K562 (cell line): Measurements from ENCODE around the gene VTCN1. TPM values are rescaled to one million over a fixed set of nuclear protein-coding genes. Genes with fewer than 3 reads are reported as not detected.

Source experiments
- ATAC-seq: fragments of 200-7000 bp; cut with Tn5 transposase; 3 replicates; pipeline ENCODE4 v1.9.1; 2020; ENCODE audit warnings: moderate library complexity
- BruUV-seq: library from RNA; stranded (reverse); fragments of 400-500 nt; replicated peaks from 2 replicates; lab custom pipeline; 2021; lab: Mats Ljungman, UMichigan
- CTCF ChIA-PET: fragments of 300-600 bp; formaldehyde crosslinking; extraction: SDS; loops from one replicate; lab custom pipeline; 2021; ENCODE audit warnings: low intra/inter-chr PET ratio; lab: Yijun Ruan, JAX
- POLR2A ChIA-PET: fragments of 300-600, 350-650 bp; sonication (Branson Sonifier 250); formaldehyde crosslinking; extraction: SDS; loops from one replicate; lab custom pipeline; 2021; ENCODE audit warnings: antibody characterized with exemption, inconsistent platforms; lab: Yijun Ruan, JAX
- DNase-seq, 4 experiments: peaks; one replicate each; pipeline versions ENCODE4 v3.0.0 to v3.0.0-alpha.2; 2011 to 2018; ENCODE audit warnings: low spot score in 3 of 4, mixed read lengths in 3 of 4; ENCODE audit errors: extremely low read depth in 1 of 4
- FAIRE-seq: peaks from 2 replicates; lab custom pipeline; 2011; peaks lifted over from hg19 to GRCh38; lab: Jason Lieb, UNC
- H2AFZ ChIP-seq: 2 replicates; pipeline ENCODE4 v1.6.0; 2011; ENCODE audit warnings: low read depth, low read length, control low read depth, inconsistent platforms
- H3K27ac ChIP-seq: fragments of 200-600 bp; 3 replicates; pipeline ENCODE4 v1.8.0; 2011; ENCODE audit warnings: low read depth, mild to moderate bottlenecking, control low read depth, inconsistent platforms, low read length, moderate library complexity, mixed read lengths; ENCODE audit errors: extremely low read depth
- H3K27me3 ChIP-seq, 2 experiments: fragments of 300-600 bp in 1 of 2; 2 replicates in 1 of 2; 3 replicates in 1 of 2; pipeline versions ENCODE4 v1.6.0 to v1.8.0; 2011; ENCODE audit warnings: inconsistent platforms in 2 of 2, low read length in 2 of 2, mild to moderate bottlenecking in 1 of 2, mixed read lengths in 1 of 2, moderate library complexity in 1 of 2; ENCODE audit not compliant: control insufficient read depth in 2 of 2, insufficient read depth in 2 of 2
- H3K36me3 ChIP-seq: fragments of 300-600 bp; 3 replicates; pipeline ENCODE4 v1.8.0; 2011; ENCODE audit warnings: mild to moderate bottlenecking, low read length, inconsistent platforms; ENCODE audit not compliant: control insufficient read depth, insufficient read depth
- H3K4me1 ChIP-seq, 2 experiments: fragments of 200-600 bp in 1 of 2; replicated peaks in 1 of 2; 2 replicates in 1 of 2; 3 replicates in 1 of 2; pipeline versions ENCODE4 v1.5.1 to v1.8.0; 2011; ENCODE audit warnings: inconsistent platforms in 2 of 2, low read length in 2 of 2, mild to moderate bottlenecking in 1 of 2, mixed read lengths in 1 of 2, moderate library complexity in 1 of 2; ENCODE audit not compliant: control insufficient read depth in 2 of 2, insufficient read depth in 2 of 2
- H3K4me2 ChIP-seq: 2 replicates; pipeline ENCODE4 v1.6.1; 2011; ENCODE audit warnings: low read length, control low read depth, inconsistent platforms, mixed read lengths; ENCODE audit not compliant: insufficient read depth
- H3K4me3 ChIP-seq: fragments of 200-600 bp; sonication (generic), shearing (Covaris generic); 2 replicates; pipeline ENCODE4 v1.5.1; 2016; ENCODE audit warnings: control low read depth, inconsistent platforms
- H3K79me2 ChIP-seq: fragments of 200-600 bp; 3 replicates; pipeline ENCODE4 v1.8.0; 2011; ENCODE audit warnings: low read length, inconsistent platforms; ENCODE audit not compliant: control insufficient read depth, insufficient read depth
- H3K9ac ChIP-seq, 2 experiments: 2 replicates each; pipeline versions ENCODE4 v1.6.0 to v1.6.1; 2011; ENCODE audit warnings: low read depth in 2 of 2, low read length in 2 of 2, control low read depth in 1 of 2, inconsistent platforms in 1 of 2, mild to moderate bottlenecking in 1 of 2, mixed read lengths in 1 of 2; ENCODE audit not compliant: insufficient read depth in 1 of 2
- H3K9me1 ChIP-seq: one replicate; pipeline ENCODE4 v1.6.0; 2011; ENCODE audit warnings: inconsistent platforms, mild to moderate bottlenecking, low read length, moderate library complexity; ENCODE audit not compliant: control insufficient read depth, insufficient read depth
- H3K9me3 ChIP-seq: replicated peaks from 2 replicates; pipeline ENCODE4 v1.5.1; 2011; ENCODE audit warnings: low read depth, low read length, inconsistent platforms; ENCODE audit not compliant: control insufficient read depth, insufficient read depth
- H4K20me1 ChIP-seq: replicated peaks from 2 replicates; pipeline ENCODE4 v1.6.1; 2011; ENCODE audit warnings: low read length, inconsistent platforms, mixed read lengths; ENCODE audit not compliant: control insufficient read depth, insufficient read depth
- ARID3A ChIP-seq: IDR thresholded peaks from 2 replicates; pipeline ENCODE4 v1.6.1; 2012; ENCODE audit warnings: low read depth, low read length, improper control_type of control experiment, borderline replicate concordance
- BHLHE40 ChIP-seq: IDR thresholded peaks from 2 replicates; pipeline ENCODE4 v1.6.1; 2011; ENCODE audit warnings: low read length, improper control_type of control experiment
- DDX20 ChIP-seq: fragments of 450-650 bp; IDR thresholded peaks from 2 replicates; pipeline ENCODE4 v1.6.1; 2016; ENCODE audit warnings: missing genetic modification characterization, low read depth, mild to moderate bottlenecking, missing compliant biosample characterization, moderate library complexity
- DNMT1 ChIP-seq: fragments of 450-650 bp; IDR thresholded peaks from 2 replicates; pipeline ENCODE4 v1.6.1; 2016; ENCODE audit warnings: antibody characterized with exemption, mild to moderate bottlenecking
- HNRNPK ChIP-seq: fragments of 200-400 bp; formaldehyde crosslinking; IDR thresholded peaks from one replicate; pipeline ENCODE4 v1.6.1; 2018; ENCODE audit warnings: mild to moderate bottlenecking, low read depth, low read length; ENCODE audit not compliant: poor library complexity, severe bottlenecking
- MIER1 ChIP-seq: fragments of 450-650 bp; IDR thresholded peaks from 2 replicates; pipeline ENCODE4 v1.6.1; 2016; ENCODE audit warnings: antibody characterized with exemption, mild to moderate bottlenecking, low read depth
- MNT ChIP-seq, 2 experiments: fragments of 450-650 bp; conservative IDR thresholded peaks; 2 replicates each; pipeline ENCODE4 v1.6.1; 2017; ENCODE audit warnings: mild to moderate bottlenecking in 2 of 2, moderate library complexity in 2 of 2
- PCBP1 ChIP-seq: fragments of 200-400 bp; formaldehyde crosslinking; IDR thresholded peaks from 2 replicates; pipeline ENCODE4 v1.6.1; 2018; ENCODE audit warnings: mild to moderate bottlenecking, low read depth, low read length; ENCODE audit not compliant: poor library complexity, severe bottlenecking
- SMAD2 ChIP-seq: fragments of 150-350 bp; IDR thresholded peaks from 2 replicates; pipeline ENCODE4 v1.6.1; 2014; ENCODE audit warnings: low read depth, mild to moderate bottlenecking, low read length
- SRSF3 ChIP-seq: fragments of 200-400 bp; formaldehyde crosslinking; IDR thresholded peaks from 2 replicates; pipeline ENCODE4 v1.6.1; 2016; ENCODE audit warnings: mild to moderate bottlenecking, low read length, moderate library complexity; ENCODE audit not compliant: insufficient read depth
- TEAD4 ChIP-seq, 2 experiments: sonication (generic) in 1 of 2; formaldehyde crosslinking in 1 of 2; IDR thresholded peaks; 2 replicates each; pipeline versions ENCODE4 v1.6.1 to v1.8.0; 2012 to 2022; ENCODE audit warnings: borderline replicate concordance in 1 of 2, inconsistent platforms in 1 of 2, low read length in 1 of 2, mild to moderate bottlenecking in 1 of 2, missing genetic modification reagents in 1 of 2
- TRIM24 ChIP-seq, 2 experiments: fragments of 450-650 bp; IDR thresholded peaks; 2 replicates each; pipeline ENCODE4 v1.6.1; 2016
- XRCC3 ChIP-seq: fragments of 450-650 bp; IDR thresholded peaks from 2 replicates; pipeline ENCODE4 v1.6.1; 2017; ENCODE audit warnings: mild to moderate bottlenecking, moderate library complexity
- ZNF583 ChIP-seq: fragments of 250-450 bp; sonication (Bioruptor Pico); IDR thresholded peaks from 2 replicates; pipeline ENCODE4 v1.4.0; 2020
- ZNF592 ChIP-seq: fragments of 450-650 bp; IDR thresholded peaks from 2 replicates; pipeline ENCODE4 v1.6.1; 2017; ENCODE audit warnings: antibody characterized with exemption, mild to moderate bottlenecking
- ZNF699 ChIP-seq: fragments of 250-450 bp; sonication (Bioruptor Pico); IDR thresholded peaks from 2 replicates; pipeline ENCODE4 v1.8.0; 2021; ENCODE audit warnings: mild to moderate bottlenecking, moderate library complexity; ENCODE audit not compliant: insufficient replicate concordance
- ZSCAN29 ChIP-seq: fragments of 450-650 bp; IDR thresholded peaks from 2 replicates; pipeline ENCODE4 v1.6.1; 2017
- WGBS: fragments of 100-300 bp; shearing (Covaris generic); methylation state at CpG from one replicate; pipeline ENCODE4 v1.1.6; 2016; ENCODE audit warnings: low coverage, mixed read lengths; ENCODE audit not compliant: insufficient coverage; ENCODE audit errors: missing lambda C conversion rate; 5-methylcytosine and 5-hydroxymethylcytosine counted together
- in situ Hi-C: fragments of 300-500 bp; cut with MboI; formaldehyde crosslinking; loops from 4 replicates; pipeline ENCODE4 v1.15.0; 2018; ENCODE audit warnings: inconsistent platforms, mixed read lengths
- intact Hi-C: fragments of 100-400 bp; cut with micrococcal nuclease; formaldehyde crosslinking; loops from 2 replicates; pipeline ENCODE4 v1.14.2; 2022
- polyA plus RNA-seq, 8 experiments: library from polyadenylated mRNA; depleted of rRNA in 4 of 8; stranded (reverse) in 5 of 8; unstranded in 3 of 8; fragments of >200 nt; fragmentation: Nextera tagmentation in 2 of 8; fragmentation: Illumina TruSeq in 1 of 8; extraction: Ambion mirVana in 2 of 8; extraction: Trizol in 1 of 8; gene quantifications; 2 replicates each; pipeline versions ENCODE4 v1.2.1 to v1.2.3, GENCODE V29; 2011 to 2014; ENCODE audit warnings: inconsistent platforms in 1 of 8, missing spikeins in 1 of 8
- total RNA-seq, 7 experiments: library from RNA; depleted of rRNA in 6 of 7; stranded (reverse); fragments of >200 nt in 6 of 7; fragmentation: Illumina TruSeq in 2 of 7; extraction: Trizol in 2 of 7; gene quantifications; 2 replicates each; pipeline versions ENCODE4 v1.2.1 to v1.2.3, GENCODE V29; 2011 to 2021; ENCODE audit warnings: low replicate concordance in 1 of 7

Gene VTCN1
- total and polyA plus RNA-seq, 9 of the 15 experiments (the other 6 are each of a cell fraction or from before 2014, with no cell fraction given) = not detected

- H3K9ac ChIP-seq = no peak overlapping the region
- H3K4me3 ChIP-seq = no peak overlapping the region
- no peaks in the 10 kb centered on the region for H3K79me2 ChIP-seq
- no peaks in the 10 kb centered on the region for H3K9me1 ChIP-seq
- H3K27ac ChIP-seq = no peak overlapping the region
- ChIA-PET CTCF (no interaction called here), POLR2A (no interaction called here)
- no TSS peak for BruUV-seq
- H3K4me2 ChIP-seq = no peak overlapping the region
- H3K9me3 ChIP-seq = no peaks in the 10 kb centered on the region
- H4K20me1 ChIP-seq = no peaks in the 10 kb centered on the region
- H3K4me1 ChIP-seq = no peaks in the 10 kb centered on the region
- ATAC-seq (no peak), FAIRE-seq (no peak), DNase-seq (no peak)
- intact Hi-C loops (loop anchor here (2.0 kb wide), 1 partner anchor 21 kb away; no protein-coding TSS in a partner anchor), in situ Hi-C loops (no loop called here)
- H3K27me3 ChIP-seq = peaks cover 5 to 14% of the 10 kb centered on the region in 2 experiments; a peak in 3 of 5 replicates
- WGBS = 0% methylated on average over 4 of the region's 4 CpGs
- no peaks in the 10 kb centered on the region for H3K36me3 ChIP-seq
- H2AFZ ChIP-seq = no peak overlapping the region
- TF ChIP-seq BHLHE40 (no peak), TRIM24 (IDR thresholded peaks at IDR 0.05) (no peak), ZSCAN29 (no peak), ZNF699 (CRISPR knock-in tag) (no peak), DDX20 (tag) (no peak), ZNF583 (CRISPR knock-in tag) (no peak), MNT (conservative IDR thresholded peaks at IDR 0.05) (no peak), HNRNPK (no peak), MIER1 (no peak), ZNF592 (no peak), XRCC3 (no peak), DNMT1 (no peak), ARID3A (no peak), SRSF3 (no peak), PCBP1 (no peak), TEAD4 (IDR thresholded peaks at IDR 0.05; ENCODE audit: low read length) (no peak), TEAD4 (CRISPR knock-in tag; IDR thresholded peaks at IDR 0.05; ENCODE audit: borderline replicate concordance) (no peak), SMAD2 (no peak)
These were observed 15.2 kb upstream of the VTCN1 start for GRCh38 chr1:117225931-117226330.
